Uterus (tissue), 2 donors: Measurements from ENCODE around the gene CD81.
"Not testable (repeated sequence)": the region's sequence is repeated elsewhere in the genome, so short reads cannot be mapped to it uniquely, and the experiment has no call there.

Experiments used
- CTCF ChIP-seq, 4 experiments: fragments of 200-600 bp in 2 of 4; fragments of 450-650 bp in 2 of 4; sonication (generic) in 2 of 4; IDR thresholded peaks; one replicate each; pipeline ENCODE4 v1.5.1; 2016 to 2019; ENCODE audit warnings: antibody characterized with exemption in 4 of 4, mild to moderate bottlenecking in 2 of 4, moderate library complexity in 1 of 4
- POLR2A ChIP-seq, 2 donors: fragments of 450-650 bp; IDR thresholded peaks; one replicate each; pipeline ENCODE4 v1.6.1; 2016; ENCODE audit warnings: antibody characterized with exemption in 2 of 2, mild to moderate bottlenecking in 1 of 2, moderate library complexity in 1 of 2

GRCh38 chr11:2338760-2339159 lies 38.4 kb upstream of the CD81 start:
- not testable (repeated sequence) for TF ChIP-seq CTCF, POLR2A (IDR thresholded peaks at IDR 0.05)
